WERI-Rb-1 (cell line): Measurements from ENCODE around the gene HRH3.

Source experiments
- DNase-seq: peaks from one replicate; pipeline ENCODE4 v3.0.0-alpha.2; 2020
- H3K27ac ChIP-seq: fragments of 250-450 bp; sonication (Bioruptor Pico); 2 replicates; pipeline ENCODE4 v1.5.1; 2020; ENCODE audit warnings: mild to moderate bottlenecking, moderate library complexity
- H3K27me3 ChIP-seq: fragments of 250-450 bp; sonication (Bioruptor Pico); 2 replicates; pipeline ENCODE4 v1.5.1; 2021; ENCODE audit warnings: mild to moderate bottlenecking, low read depth, moderate library complexity; ENCODE audit not compliant: insufficient read depth, severe bottlenecking
- H3K36me3 ChIP-seq: fragments of 250-450 bp; sonication (Bioruptor Pico); 2 replicates; pipeline ENCODE4 v1.5.1; 2020; ENCODE audit warnings: mild to moderate bottlenecking, moderate library complexity
- H3K4me3 ChIP-seq: 2 replicates; pipeline ENCODE4 v1.5.1; 2011; ENCODE audit warnings: low read depth, mild to moderate bottlenecking, control low read depth, low read length
- H3K9me3 ChIP-seq: fragments of 250-450 bp; sonication (Bioruptor Pico); 2 replicates; pipeline ENCODE4 v1.5.1; 2021; ENCODE audit warnings: mild to moderate bottlenecking, moderate library complexity; ENCODE audit not compliant: severe bottlenecking
- CTCF ChIP-seq: IDR thresholded peaks from 2 replicates; pipeline ENCODE4 v1.5.1; 2011; ENCODE audit warnings: low read depth, mild to moderate bottlenecking, control low read depth, inconsistent platforms, low read length

HRH3 gene

DNA sequence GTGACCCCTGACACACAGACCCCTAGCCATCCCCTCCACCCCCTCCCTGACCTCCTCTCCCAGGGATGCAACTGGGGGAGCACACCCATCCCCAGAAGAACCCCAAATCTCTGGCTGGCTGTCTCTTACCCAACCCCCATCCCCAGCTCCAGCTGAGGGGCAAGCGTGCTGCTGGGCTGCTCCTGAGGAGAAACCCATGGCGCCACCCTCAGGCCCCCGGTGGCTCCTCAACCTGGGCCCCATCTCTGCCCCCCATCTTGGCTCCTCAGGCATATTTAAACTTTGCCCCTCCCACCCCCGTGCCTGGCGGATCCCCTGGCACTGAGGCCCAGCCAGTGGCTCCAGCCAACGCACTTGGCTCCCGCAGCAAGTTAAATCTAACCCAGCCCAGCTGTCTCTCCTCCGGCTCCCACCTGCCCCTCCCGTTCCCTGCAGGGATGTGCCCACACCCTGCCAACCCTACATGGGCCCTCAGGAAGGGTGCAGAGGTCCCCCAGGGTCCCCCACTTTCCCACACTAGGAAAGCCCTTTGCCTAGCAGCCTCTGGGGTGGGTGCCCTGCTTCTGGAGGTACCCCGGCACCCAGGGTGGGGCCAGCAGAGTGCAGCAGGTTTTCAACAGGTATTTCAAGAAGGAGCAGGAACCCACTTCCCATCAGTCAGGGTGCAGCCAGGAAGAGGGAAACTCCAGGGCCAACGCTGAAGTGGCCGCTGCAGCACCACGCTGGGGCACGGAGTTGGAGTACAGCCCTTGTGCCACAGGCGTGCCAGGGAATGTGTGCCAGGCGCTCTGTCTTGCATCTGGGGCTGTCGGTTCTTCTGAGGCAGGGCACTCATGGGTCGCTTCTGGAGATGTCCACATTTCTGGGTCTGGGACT, 12.9 kb upstream of the HRH3 start:
- no peak overlapping the region for H3K27ac ChIP-seq
- no peaks in the 10 kb centered on the region for H3K36me3 ChIP-seq
- H3K27me3 ChIP-seq, result no peaks in the 10 kb centered on the region
- TF ChIP-seq CTCF, result no peak
- no peak overlapping the region for H3K4me3 ChIP-seq
- DNase-seq, result no peak
- H3K9me3 ChIP-seq, result peaks cover 3% of the 10 kb centered on the region

DNA sequence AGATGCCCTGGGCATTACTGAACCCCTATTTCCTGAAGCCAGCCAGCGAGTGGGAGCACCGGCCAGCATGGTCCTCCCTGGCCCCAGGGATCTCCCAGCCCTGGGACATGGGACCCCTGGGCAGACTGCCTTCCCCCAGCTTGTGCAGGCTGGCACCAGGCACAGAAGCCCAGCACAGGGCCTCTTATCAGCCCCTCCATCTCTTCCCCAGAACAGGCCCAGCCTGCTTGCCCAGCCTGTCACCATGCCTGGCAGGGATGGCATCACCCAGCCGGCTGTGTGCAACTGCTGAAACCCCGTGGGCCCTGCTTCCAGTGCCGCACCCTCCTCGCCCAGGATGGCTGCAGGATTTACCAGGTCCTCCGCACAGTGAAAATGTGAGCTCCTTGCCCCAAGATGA, 12.1 kb upstream of the HRH3 start:
- Histone ChIP-seq H3K36me3 (no peaks in the 10 kb centered on the region), H3K27me3 (no peaks in the 10 kb centered on the region), H3K9me3 (peaks cover 3% of the 10 kb centered on the region), H3K4me3 (no peak overlapping the region), H3K27ac (no peak overlapping the region)
- DNase-seq, result no peak
- no peak for TF ChIP-seq CTCF

GRCh38 chr20:62231292-62231691, 11.2 kb upstream of the HRH3 start:
- Histone ChIP-seq H3K27me3 (no peaks in the 10 kb centered on the region), H3K36me3 (no peaks in the 10 kb centered on the region), H3K4me3 (no peak overlapping the region), H3K9me3 (peaks cover 3% of the 10 kb centered on the region), H3K27ac (no peak overlapping the region)
- DNase-seq, result no peak
- TF ChIP-seq CTCF, result no peak

- no peaks in the 10 kb centered on the region for H3K36me3 ChIP-seq
- H3K27me3 ChIP-seq, result no peaks in the 10 kb centered on the region
- peaks cover 3% of the 10 kb centered on the region for H3K9me3 ChIP-seq
- TF ChIP-seq CTCF, result no peak
- H3K4me3 ChIP-seq, result no peak overlapping the region
- DNase-seq, result no peak
- no peak overlapping the region for H3K27ac ChIP-seq
These were observed 10.6 kb upstream of the HRH3 start for GRCh38 chr20:62230696-62231095.

GRCh38 chr20:62230276-62230675, 10.2 kb upstream of the HRH3 start:
- no peak overlapping the region for H3K4me3 ChIP-seq
- H3K36me3 ChIP-seq, result no peaks in the 10 kb centered on the region
- peaks cover 3% of the 10 kb centered on the region for H3K9me3 ChIP-seq
- no peak overlapping the region for H3K27ac ChIP-seq
- DNase-seq, result no peak
- no peak for TF ChIP-seq CTCF
- no peaks in the 10 kb centered on the region for H3K27me3 ChIP-seq

GRCh38 chr20:62229667-62230066, 9.6 kb upstream of the HRH3 start:
- DNase-seq, result no peak
- Histone ChIP-seq H3K36me3 (no peaks in the 10 kb centered on the region), H3K27me3 (no peaks in the 10 kb centered on the region), H3K9me3 (peaks cover 3% of the 10 kb centered on the region), H3K4me3 (no peak overlapping the region), H3K27ac (no peak overlapping the region)
- TF ChIP-seq CTCF, result no peak
